DMS53 treated with DMSO at 0.1 percent for 48 hours (cell line): Measurements from ENCODE around the gene STRBP.
"Not testable (repeated sequence)": the region's sequence is repeated elsewhere in the genome, so short reads cannot be mapped to it uniquely, and the experiment has no call there.

Experiments
- DNase-seq: peaks from one replicate; lab custom pipeline; 2025; ENCODE audit not compliant: unreplicated experiment; lab: John Stamatoyannopoulos, UW

Gene STRBP

DNA sequence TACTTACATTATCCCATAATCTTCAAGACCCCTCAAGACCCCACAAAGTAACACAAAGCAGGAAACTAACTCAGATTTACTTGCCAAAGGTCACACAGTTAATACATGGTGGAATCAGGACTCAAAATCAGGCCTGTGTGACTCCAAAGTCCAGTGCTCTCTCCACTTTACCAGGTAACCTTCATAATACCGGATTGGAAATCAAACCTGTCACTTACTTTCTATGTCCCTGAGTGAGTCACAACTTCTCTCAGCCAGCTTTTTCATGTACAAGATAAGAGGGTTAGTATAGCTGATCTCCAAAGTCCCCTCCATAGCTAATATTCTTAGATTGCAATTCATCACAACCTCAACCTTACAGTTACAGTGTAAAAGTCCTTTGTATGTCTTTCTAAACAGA is 17.1 kb downstream of the STRBP start:
- DNase-seq: no peak

DNA sequence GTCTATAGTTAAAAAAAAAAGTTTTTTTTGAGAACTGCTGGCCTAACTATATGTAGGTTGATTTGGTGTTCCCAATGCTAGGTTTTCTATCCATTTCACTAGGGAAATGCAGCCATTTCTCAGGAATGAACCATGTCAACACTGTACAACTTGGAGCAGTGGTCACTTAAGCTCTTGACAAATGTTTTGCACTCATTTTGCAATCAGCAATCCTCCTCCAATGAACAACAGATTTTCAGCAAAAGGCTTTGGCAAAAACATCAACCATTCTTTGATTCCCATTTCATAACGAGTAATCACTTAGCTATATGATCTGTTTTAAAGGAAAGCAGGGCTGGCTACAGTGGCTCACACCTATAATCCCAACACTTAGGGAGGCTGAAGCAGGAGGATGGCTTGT is 17.9 kb downstream of the STRBP start:
- DNase-seq: no peak

DNA sequence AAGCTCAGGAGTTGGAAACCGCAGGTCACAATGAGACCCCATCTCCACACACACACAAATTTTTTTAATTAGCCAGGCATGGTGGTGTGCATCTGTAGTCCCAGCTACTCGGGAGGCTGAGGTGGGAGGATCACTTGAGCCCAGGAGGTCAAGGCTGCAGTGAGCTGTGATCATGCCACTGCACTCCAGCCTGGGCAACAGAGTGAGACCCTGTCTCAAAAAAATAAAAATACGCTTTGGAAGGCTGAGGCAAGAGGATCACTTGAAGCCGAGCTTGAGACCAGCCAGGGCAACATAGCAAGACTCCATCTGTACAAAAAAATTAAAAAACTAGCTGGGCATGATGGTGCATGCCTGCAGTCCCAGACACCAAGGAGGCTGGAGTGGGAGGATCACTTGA is 19.2 kb downstream of the STRBP start:
- DNase-seq: not testable (repeated sequence)

DNA sequence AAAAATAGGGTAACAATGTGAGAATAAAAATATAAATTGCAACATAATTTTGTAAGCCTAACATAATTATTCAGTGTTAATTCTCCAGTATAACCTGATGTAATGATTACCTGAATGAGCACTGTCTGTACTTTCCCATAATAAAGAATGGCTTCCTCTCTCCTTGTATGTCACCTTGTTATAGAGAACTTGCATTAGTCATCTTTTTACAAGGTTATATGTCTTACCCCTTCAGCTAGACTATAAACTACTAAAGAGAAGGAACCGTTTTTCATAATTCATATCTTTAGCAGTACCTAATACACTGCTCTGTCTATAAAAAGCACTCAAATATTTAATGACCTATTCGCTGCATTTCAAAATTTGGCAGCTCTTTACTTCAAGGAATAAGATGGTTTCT is 19.8 kb downstream of the STRBP start:
- DNase-seq: no peak

DNA sequence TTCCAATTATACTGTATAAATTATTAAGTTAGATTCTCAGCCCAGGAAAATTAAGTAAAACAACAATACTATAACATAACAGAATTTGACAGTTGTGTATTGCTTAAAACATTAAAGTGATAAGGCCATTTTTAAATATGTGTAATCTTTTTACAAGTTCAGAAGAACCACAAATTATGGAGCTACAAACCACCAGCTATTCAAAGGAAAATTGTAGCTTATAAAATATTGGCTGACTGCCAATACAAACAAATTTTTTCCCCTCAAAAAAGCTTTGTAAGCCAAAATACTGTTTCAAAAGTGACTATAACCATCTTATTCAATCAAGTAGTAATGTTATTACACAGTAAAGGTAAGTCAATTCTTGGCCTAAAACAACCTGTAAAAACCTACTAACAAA is 21.9 kb downstream of the STRBP start:
- DNase-seq: no peak

DNA sequence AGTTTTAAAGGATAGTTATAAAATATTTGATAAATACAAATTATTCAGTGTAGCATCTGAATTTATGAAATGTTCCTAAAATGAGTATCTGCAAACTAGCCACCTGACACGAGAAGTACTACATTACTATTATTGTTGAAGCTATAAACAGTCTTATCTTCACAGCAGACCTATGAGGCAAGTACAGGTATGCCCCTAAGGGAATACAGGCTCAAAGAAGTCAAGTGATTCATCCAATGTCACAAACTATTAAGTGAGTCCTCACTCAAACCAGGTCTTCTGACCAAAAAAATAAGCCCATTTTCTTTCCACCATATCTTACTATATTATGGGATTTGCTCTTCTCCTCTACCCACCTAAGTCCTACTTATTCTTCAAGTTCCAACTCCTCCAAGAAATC is 28.7 kb downstream of the STRBP start:
- DNase-seq: no peak

DNA sequence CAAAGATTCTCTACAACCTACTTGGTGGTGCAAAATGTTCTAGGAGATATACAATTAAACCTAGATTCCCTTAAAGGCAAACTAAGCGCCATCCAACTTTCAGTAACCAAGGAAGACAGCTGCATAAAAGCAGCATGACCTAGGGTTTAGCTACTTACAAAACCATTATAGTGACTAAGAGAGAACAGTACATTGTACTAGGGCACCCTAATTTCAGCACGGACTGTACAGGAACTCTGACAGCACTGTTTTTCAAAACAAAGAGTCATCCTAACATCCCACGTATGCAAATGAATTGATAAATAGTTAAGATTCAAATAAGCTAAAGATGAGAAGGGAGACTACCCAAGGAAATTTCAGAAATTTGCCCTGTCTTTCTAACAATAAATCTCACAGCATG is 30.0 kb downstream of the STRBP start:
- no peak for DNase-seq

DNA sequence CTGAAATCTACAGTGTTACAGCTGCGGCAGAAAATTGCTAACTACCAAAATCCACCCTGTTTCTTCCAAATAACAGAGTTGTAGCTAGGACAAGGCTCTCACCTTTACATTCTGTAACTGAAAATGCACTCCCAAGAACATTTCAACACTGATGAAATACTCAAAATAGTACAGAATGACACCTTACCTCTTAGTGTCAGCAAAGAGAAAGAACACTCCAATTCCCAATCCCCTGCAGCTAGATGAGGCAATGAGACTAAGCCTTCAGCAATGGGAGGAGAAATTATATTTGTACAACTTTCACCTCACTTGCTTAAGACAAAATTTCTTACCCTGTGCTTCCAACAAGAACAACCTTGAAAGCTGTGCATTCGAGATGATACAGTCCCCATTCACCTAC is 31.2 kb downstream of the STRBP start:
- no peak for DNase-seq

DNA sequence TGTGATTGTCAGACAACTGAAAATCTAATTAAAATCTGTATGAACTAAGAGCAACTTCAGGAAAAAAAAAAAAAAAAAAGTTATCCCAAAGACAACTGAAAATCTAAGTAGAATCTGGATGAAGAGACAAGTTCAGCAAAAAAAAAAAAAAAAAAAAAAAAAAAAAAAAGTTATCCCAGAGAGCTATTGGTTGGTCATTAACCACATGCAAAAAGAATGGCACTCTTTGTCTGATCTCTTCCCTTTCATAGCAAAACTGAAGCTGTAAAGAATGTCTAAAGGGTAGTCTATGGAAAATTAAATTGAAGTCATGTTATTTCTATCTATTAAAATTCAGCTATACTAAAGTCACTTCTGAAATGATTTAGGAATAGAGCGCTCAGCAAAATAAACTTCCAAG is 32.9 kb downstream of the STRBP start:
- no peak for DNase-seq

DNA sequence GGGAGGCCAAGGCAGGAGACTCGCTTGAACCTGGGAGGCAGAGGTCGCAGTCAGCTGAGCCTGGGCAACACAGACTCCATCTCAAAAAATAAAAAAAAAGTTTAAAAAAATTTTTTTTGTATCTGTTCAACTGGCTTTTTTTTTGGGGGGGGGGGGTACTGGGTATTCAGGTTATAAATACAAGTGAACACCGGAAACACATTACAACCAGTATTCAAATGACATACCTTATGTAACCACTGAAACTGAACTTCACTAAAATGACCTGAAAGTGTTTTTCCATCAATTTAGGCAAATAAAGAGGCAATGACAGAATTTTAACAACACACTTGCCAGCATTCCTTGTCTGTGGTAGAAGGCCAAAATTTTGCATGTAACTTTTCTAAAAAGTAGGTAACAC is 33.5 kb downstream of the STRBP start:
- no peak for DNase-seq

DNA sequence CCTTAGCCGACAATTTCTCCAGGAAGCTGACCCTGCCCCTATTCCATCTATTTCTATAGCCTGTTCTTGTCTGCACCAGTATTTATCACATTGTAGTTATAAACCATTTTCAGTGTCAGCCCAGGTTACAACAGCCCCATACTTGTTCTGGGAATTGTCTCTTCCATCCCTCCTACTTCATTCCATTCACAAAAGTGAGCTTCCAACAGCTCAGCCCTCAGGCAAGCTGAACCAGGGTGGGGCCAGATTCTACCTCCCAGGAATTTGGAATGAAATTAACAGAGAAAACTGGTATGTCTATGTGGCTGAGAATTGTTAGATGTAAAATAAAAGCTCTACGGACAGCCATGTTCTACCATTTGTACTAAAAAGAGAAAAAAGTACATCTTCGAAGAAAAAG is 36.1 kb downstream of the STRBP start:
- DNase-seq: no peak

DNA sequence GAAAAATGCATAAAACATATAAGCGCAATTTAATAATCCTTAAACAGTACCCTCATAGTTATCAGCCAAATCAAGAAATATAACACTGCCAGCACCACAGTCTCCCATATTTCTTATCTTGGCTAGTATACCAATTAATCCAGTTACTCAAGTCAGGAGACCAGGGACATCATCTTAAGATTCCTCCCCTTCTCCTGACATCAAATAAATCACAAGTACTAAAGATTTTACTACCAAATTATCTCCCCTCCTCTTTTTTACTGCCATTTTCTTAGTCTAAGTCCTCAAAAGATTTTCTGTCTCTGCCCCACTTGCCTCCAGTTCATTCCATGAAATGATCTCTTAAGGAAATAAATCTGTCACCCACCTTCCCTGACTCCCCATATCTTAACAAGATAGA is 37.0 kb downstream of the STRBP start:
- DNase-seq: no peak

DNA sequence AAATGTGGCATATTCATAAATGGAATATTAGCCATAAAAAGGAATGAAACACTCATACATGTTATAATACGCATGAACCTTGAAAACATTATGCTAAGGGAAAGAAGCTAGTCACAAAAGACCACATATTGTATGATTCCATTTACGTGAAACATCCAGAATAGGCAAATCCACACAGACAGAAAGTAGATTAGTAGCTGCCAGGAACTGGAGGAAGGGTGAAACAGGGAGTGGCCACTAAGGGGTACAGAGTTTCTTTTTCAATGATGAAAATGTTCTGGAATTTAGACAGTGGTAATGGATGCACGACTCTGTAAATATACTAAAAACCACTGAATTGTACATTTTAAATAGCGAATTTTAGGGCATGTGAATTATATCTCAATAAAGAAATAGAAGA is 39.4 kb downstream of the STRBP start:
- no peak for DNase-seq

DNA sequence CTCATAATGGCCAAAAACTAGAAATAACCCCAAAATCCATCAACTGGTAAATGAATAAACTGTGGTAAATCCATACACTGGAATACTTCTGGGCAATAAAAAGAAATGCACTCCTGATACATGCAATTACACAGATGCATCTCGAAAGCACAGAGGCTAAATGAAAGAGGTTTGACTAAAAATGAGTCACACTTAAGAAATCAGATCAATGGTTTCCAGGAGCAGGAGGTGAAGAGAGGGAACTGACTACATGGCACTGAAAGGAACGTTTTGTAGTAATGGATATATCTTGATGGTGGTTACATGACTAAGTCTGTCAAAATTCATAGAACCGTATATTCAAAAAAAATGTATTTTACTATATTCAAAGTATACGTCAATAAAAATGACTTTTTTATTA is 42.4 kb downstream of the STRBP start:
- no peak for DNase-seq

DNA sequence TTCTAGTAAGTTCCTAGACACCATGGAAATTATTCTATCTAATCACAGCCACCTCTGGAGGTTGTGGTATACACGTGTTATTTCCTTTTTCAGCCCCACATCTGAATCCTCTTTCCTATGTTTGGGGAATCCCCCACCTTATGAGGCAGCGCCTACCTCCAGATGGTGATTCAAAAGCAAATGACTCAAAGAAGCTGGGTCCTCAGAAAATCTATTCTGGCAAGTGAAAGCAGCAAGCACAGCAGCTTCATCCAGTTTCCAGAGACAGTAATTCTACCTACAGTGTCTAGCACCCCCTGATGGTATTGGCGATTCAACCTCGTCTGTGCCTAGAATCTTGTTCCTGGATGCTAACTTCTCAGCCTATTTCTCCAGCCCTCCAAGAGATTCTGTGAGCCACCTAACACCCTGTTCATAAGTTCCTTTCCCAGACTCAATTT is 43.0 kb downstream of the STRBP start:
- DNase-seq: no peak

DNA sequence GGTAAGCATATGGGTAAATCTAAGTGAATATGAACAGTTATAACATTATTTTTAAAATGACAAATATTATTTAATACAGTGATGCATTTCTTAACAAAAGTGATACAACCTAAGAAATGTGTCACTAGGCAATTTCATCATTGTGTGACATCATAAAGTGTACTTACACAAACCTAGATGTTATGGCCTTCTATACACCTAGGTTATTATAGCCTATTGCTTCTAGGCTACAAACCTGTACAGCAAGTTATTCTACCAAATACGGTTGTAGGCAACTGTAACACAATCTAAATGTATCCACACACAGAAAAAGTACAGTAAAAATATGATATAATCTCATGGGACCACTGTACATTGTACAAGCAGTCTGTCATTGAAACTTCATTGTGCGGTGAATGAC is 48.3 kb downstream of the STRBP start:
- DNase-seq: no peak

DNA sequence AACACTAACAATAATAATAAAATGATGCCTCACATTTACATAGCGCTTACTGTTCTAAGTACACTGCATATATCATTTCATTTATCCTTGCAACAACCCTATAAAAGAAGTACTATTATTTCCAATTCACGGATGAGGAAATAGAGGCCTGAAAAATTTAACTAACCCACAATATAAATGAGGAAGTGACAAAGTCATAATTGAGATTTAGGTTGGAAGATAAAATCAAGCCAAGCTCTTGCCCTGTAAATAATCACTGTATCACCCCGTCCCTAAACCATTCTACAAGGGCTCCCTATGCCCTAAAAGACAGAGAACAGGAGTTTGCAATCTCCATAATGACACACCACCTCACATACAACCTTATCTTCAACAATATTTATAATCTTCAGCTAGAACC is 49.6 kb downstream of the STRBP start:
- no peak for DNase-seq

DNA sequence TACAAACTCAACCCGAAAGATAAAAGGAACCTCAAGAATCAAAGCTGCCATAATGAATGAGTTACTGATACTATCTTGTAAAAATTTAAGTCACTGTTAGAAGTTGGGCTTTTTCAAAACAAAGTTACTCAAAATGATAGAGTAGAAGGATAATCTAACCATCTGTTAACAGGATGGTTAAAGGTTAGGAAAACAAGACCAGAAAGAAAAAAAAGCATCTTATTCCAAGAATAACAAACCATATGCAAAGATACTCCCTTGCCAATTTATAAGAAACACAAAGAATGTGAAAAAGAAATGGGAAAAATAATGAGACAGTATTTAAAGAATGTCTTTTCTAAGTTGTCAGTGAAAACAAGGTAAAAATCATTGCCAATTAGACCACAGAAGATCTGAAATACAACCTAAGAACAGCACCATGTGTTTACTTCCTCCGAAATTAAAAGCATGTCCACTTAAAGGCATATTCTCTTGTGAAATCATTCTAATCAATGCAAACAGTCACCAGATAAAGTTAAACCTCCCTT is 51.2 kb downstream of the STRBP start:
- no peak for DNase-seq

DNA sequence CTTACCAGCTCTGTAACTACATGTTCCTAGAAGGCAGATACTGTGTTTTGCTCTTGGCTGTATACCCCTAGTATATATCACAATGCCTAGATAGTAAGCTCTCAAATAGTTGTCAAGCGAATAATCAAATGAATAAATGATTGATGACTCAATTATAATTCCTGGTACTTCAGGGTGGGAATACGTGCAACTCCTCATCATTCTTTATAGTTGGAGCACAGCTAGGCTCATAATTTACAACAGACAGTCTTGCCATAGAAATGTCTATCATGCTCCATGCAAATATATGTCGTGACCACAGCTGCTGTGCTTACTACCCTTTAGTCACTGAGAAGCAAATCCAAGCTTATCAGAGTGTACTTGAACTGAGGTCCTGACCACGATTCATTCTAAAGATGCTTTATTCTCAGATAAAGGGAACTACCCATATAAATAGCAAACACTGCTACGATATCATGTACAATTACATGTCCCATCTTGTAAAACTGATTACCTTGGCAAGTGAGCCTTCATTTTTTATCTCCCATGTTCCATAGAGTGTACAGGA is 52.1 kb downstream of the STRBP start:
- DNase-seq: no peak

DNA sequence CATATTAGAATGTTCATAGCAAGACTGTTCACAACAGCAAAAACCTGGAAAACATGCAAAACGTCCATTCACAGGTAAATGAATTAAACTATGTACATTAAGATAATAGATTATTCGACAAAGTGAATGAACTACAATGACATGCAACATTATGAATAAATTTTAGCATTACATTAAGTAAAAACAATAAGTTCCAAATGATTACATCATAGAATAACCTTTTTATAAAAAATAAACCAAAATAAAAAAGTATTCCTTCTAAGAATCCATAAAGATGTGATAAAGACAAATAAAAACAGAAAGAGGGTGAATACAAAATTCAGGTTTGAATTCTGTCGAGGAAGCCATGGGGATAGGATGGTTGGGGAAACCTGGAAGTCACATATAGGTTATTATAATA is 57.3 kb downstream of the STRBP start:
- DNase-seq: no peak

DNA sequence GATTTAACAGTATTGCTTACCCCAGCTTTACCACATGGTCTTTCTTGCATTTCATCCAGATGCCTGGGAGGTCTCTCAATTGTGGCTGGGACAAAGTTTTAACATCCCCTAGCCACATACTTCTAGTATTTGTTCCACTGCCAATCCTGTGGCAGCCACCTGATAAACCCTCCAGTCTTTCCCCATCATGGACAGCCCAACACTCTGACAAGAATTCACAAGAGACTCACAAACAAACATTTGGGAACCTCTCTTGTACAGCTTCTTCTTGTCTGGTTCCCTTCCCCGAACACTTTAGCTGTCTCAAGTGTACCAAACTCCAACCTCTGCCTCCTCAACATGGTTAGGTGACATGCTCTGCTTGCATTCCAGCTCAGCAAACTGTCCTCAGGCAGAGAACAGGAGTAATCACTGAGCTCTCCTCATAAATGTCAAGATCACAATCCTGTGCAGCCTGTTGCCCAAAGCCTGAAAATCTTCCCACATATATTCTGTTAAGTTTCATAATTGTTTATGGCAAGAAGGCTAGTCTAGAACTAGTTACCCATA is 59.7 kb downstream of the STRBP start:
- no peak for DNase-seq

DNA sequence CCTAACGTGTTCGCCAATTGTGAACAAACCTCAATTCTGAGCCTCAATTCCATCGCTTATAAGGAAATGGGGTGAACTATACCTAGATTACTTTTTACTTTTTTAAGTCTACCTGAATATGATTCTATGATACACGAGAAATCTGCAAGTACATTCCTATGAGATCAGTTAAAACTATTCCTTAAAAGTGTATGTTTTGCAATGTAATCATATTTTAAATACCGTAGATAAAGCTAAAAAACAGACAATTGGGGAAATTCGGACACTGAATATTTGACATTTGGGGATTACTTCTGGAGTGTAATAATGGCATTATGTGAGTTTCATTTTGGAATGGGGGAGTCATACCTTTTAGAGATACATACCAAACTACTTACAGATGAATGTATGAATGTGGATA is 62.3 kb downstream of the STRBP start:
- no peak for DNase-seq

DNA sequence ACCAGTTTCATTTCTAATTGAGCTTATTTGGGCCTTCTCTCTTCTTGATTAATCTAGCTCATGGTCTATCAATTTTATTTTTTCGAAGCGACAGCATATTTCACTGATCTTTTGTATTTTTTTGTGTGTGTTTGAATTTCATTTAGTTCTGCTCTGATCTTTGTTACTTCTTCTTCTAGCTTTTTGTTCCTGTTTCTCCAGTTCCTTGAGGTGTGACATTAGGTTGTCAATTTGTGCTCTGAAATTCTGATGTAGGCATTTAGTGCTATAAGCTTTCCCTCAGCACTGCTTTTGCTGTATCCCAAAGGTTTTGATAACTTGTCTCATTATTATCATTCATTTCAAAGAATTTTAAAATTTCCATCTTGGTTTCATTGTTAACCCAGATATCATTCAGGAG is 67.3 kb downstream of the STRBP start:
- no peak for DNase-seq
